IgD-negative memory B cell (primary cell): ENCODE results near the gene ASPDH. TPM values are rescaled to one million over a fixed set of nuclear protein-coding genes. Genes with fewer than 3 reads are reported as not detected.

Experiments used
- H3K27ac Mint-ChIP-seq, 3 donors: one replicate each; pipeline ENCODE4 v1.8.0; 2020 to 2022; ENCODE audit warnings: mild to moderate bottlenecking in 3 of 3, mixed read lengths in 3 of 3, moderate library complexity in 1 of 3
- H3K27me3 Mint-ChIP-seq: one replicate; pipeline ENCODE4 v1.8.0; 2021; ENCODE audit warnings: mixed read lengths
- H3K36me3 Mint-ChIP-seq: one replicate; pipeline ENCODE4 v1.8.0; 2020; ENCODE audit warnings: mild to moderate bottlenecking, mixed read lengths
- H3K4me1 Mint-ChIP-seq, 3 donors: one replicate each; pipeline ENCODE4 v1.8.0; 2020 to 2022; ENCODE audit warnings: mixed read lengths in 3 of 3, mild to moderate bottlenecking in 1 of 3
- H3K4me3 Mint-ChIP-seq, 4 donors: one replicate each; pipeline ENCODE4 v1.8.0; 2020 to 2022; ENCODE audit warnings: mild to moderate bottlenecking in 4 of 4, mixed read lengths in 4 of 4, moderate library complexity in 3 of 4
- H3K9me3 Mint-ChIP-seq, 3 donors: one replicate each; pipeline ENCODE4 v1.8.0; 2020 to 2021; ENCODE audit warnings: mixed read lengths in 3 of 3, mild to moderate bottlenecking in 1 of 3
- polyA plus RNA-seq: library from polyadenylated mRNA; unstranded; fragments of 300-500 nt; fragmentation: Illumina TruSeq; gene quantifications from one replicate; pipeline ENCODE4 v1.2.3, GENCODE V29; 2021

ASPDH gene
- polyA plus RNA-seq: not detected

DNA sequence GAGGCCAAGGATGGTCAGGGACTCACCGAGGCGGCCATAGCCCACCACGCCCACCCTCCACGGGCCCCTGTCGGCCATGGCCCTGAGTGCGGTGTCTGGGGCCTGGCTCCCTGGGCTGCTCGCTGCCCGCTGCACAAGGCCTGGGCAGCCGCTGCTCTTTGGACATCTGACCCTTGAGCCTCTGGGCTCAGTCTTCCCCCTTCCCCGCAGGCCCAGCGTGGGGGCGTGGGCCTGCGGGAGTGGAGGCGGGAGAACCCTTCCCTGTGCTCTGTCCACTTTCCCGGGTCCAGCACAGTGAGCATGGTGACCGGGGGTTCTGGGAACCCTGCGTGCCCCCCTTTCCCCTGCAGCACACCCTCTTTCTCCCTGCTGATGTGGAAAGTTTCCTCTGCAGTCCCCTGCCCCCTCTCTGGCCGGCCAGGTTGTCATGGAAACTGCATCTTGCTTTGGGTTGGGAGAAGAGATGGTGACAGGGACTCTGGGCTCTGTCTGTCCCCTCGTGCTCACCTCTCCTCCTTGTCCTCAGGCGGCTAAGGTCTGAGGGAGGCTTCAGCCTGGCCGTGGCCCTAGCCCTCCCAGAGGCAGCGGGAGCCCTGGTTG is at the start of gene ASPDH:
Gene ASPDH, minus strand, starts transcription at position 168 of the 600 bp plus-strand sequence. Its CDS starts 90 bp downstream, at position 78.
- peak within 1 kb of the TSS in 2 of 4 donors; percentile 32 to 51 for H3K4me3 Mint-ChIP-seq
- peak within 1 kb of the TSS; percentile 35 to 92 (median 56) for H3K27ac Mint-ChIP-seq
- H3K4me1 Mint-ChIP-seq: peaks cover 4 to 14% (median 7%) of the 10 kb centered on the region in 3 donors
- peaks cover 7% of the 10 kb centered on the region for H3K27me3 Mint-ChIP-seq
- H3K9me3 Mint-ChIP-seq: no peaks in the 10 kb centered on the region
- H3K36me3 Mint-ChIP-seq: no peaks in the 10 kb centered on the region

- H3K4me1 Mint-ChIP-seq: peaks cover 0 to 6% (median 0%) of the 10 kb centered on the region in 3 donors
- H3K27me3 Mint-ChIP-seq: peaks cover 45% of the 10 kb centered on the region
- H3K4me3 Mint-ChIP-seq: no peak overlapping the region
- no peak overlapping the region for H3K27ac Mint-ChIP-seq
- no peaks in the 10 kb centered on the region for H3K36me3 Mint-ChIP-seq
- H3K9me3 Mint-ChIP-seq: no peaks in the 10 kb centered on the region
These were observed 49.3 kb upstream of the ASPDH start for GRCh38 chr19:50562996-50563395.

GRCh38 chr19:50562329-50562728 is 48.6 kb upstream of the ASPDH start:
- Mint-ChIP-seq H3K27ac (no peak overlapping the region), H3K4me3 (no peak overlapping the region), H3K36me3 (no peaks in the 10 kb centered on the region), H3K27me3 (peaks cover 47% of the 10 kb centered on the region), H3K4me1 (peaks cover 0 to 6% (median 0%) of the 10 kb centered on the region in 3 donors), H3K9me3 (no peaks in the 10 kb centered on the region)

GRCh38 chr19:50559636-50560035 is 45.9 kb upstream of the ASPDH start:
- peaks cover 0 to 1% (median 0%) of the 10 kb centered on the region in 3 donors for H3K9me3 Mint-ChIP-seq
- H3K4me3 Mint-ChIP-seq: no peak overlapping the region
- H3K27me3 Mint-ChIP-seq: peaks cover 45% of the 10 kb centered on the region
- no peak overlapping the region for H3K27ac Mint-ChIP-seq
- no peaks in the 10 kb centered on the region for H3K36me3 Mint-ChIP-seq
- H3K4me1 Mint-ChIP-seq: peaks cover 0 to 4% (median 0%) of the 10 kb centered on the region in 3 donors

DNA sequence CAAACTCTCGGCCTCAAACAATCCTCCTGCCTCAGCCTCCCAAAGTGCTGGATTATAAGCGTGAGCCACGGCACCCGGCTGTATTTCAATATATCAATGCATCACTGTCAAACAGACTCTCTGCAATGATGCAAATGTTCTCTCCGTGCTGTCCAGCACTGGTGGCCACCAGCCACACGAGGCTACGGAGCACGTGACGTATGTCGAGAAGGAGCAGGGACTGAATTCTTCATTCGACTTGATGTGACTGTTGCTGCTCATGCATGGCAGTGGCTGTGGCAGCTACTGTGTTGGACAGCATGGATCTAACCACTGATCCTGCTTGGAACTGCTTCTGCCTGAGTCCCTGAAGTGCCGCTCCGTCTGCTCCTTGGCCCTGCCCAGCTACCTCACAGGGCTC is 44.7 kb upstream of the ASPDH start:
- peaks cover 42% of the 10 kb centered on the region for H3K27me3 Mint-ChIP-seq

GRCh38 chr19:50558039-50558438 is 44.3 kb upstream of the ASPDH start:
- Mint-ChIP-seq H3K36me3 (no peaks in the 10 kb centered on the region), H3K27me3 (peaks cover 46% of the 10 kb centered on the region), H3K4me3 (no peak overlapping the region), H3K27ac (no peak overlapping the region), H3K9me3 (peaks cover 0 to 5% (median 0%) of the 10 kb centered on the region in 3 donors), H3K4me1 (peaks cover 0 to 4% (median 0%) of the 10 kb centered on the region in 3 donors)

More for the DNA sequence above, 44.7 kb upstream of the ASPDH start:
- Mint-ChIP-seq H3K27ac (no peak overlapping the region), H3K36me3 (no peaks in the 10 kb centered on the region), H3K9me3 (peaks cover 0 to 3% (median 0%) of the 10 kb centered on the region in 3 donors), H3K4me1 (peaks cover 0 to 4% (median 0%) of the 10 kb centered on the region in 3 donors), H3K4me3 (peak overlapping the region in 1 of 4 donors; percentile 54)

DNA sequence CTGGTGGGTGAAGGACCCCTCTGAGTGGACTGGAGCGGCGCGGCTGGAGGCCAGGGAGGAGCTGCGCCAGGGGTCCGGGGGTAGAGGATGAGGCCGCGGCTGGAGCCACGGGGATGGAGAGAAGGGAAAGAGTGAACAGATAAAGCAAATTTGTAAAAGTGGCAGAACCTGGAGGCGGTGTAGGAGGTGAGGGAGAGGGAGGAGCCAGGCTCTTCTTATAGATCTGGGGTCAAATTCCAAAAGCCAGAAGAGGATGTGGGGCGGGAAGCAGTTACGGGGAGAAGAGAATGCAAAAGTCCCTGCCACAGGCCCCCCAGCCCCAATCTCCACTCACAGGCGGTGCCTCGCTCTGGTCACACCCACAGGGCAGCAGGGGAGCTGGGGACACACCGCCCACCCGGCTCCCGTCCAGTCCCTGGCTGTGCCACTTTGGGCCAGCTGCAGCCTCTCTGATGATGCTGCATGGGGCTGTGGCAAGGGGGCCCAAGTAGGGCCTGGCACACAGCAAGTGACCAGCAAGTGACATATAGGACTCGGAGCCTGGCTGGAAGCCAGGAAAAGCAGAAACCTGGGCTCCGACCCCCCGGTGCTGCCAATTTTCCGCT is 43.4 kb upstream of the ASPDH start:
- peaks cover 0 to 4% (median 0%) of the 10 kb centered on the region in 3 donors for H3K4me1 Mint-ChIP-seq
- no peak overlapping the region for H3K27ac Mint-ChIP-seq
- peaks cover 0 to 5% (median 0%) of the 10 kb centered on the region in 3 donors for H3K9me3 Mint-ChIP-seq
- H3K27me3 Mint-ChIP-seq: peaks cover 45% of the 10 kb centered on the region
- peak overlapping the region in 1 of 4 donors; percentile 75 for H3K4me3 Mint-ChIP-seq
- H3K36me3 Mint-ChIP-seq: no peaks in the 10 kb centered on the region

DNA sequence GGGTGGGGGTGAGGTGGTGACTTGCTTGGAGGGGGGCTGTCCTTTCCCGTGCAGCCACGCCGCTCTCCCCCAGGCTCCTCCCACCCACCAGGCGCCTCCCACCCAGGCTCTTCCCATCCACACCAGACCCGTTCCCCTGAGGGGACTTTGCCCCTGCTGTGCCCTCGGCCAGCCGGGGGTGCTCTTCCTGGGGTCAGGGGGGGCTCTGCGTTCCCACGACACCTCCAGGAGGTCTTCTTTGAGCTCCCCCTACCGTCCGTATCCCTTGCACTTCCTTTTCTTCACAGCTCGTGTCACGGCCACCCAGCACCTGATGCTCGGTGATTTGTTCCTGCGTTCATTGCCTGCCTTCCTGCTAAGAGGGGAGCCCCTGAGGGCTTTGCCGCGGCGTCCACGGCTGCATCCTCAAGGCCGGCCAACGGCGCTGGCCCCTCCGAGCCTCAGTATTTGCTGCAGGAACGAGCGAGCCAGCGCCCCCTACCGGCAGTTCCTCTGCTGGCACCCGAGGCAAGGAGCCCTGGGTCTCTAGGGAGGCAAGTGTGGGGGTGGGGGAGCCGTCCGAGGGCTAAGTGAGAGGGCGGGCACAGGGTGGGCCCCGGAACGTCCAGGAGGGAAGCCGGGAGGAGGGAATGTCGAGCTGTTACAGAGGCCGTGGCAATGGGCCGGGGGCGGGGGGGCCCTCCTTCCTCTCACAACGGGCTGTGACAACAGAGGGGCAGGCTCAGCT is 42.7 kb upstream of the ASPDH start:
- peaks cover 0 to 4% (median 0%) of the 10 kb centered on the region in 3 donors for H3K4me1 Mint-ChIP-seq
- peak overlapping the region; percentile 35 to 94 (median 82) for H3K4me3 Mint-ChIP-seq
- no peak overlapping the region for H3K27ac Mint-ChIP-seq
- peaks cover 0 to 5% (median 0%) of the 10 kb centered on the region in 3 donors for H3K9me3 Mint-ChIP-seq
- peaks cover 45% of the 10 kb centered on the region for H3K27me3 Mint-ChIP-seq
- H3K36me3 Mint-ChIP-seq: no peaks in the 10 kb centered on the region

DNA sequence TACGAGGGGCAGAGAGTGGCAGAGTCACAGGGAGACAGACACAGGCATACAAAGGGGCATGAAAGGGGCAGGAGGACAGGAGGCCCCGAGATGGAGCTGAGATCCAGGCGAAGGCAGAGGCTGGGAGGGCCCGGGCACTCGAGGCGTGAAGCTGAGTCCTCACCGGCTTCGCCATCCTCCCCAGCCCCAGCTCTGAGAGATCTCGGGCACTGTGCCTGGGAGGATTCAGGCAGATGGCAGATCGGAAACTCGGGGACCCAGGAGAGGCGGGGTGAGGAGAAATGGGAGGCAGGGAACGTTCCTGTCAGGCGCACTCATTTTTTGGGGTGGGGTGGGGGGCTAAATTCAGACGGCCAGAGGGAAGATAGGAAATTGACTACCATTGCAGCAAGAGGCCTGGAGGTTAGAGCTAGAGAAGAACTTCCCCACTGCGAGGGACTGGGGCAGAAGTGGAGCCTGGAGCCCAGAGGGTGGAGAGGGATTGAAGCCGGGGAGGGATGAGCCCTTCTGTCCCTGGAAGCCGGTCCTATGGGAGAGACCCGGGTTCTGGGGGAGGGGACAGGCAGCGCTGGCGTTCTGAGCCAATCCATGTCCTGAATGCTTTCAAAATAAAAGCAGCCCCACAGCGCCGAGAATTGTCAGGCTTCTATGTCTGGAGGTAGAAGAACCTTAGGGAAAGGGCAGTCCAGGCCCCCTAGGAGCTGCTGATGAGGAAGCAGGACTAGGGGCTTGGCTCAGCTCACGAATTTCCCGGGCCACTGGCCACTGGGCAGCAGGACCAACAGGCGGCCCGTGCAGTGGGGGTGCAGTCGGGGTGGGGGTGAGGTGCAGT is 42.0 kb upstream of the ASPDH start:
- Mint-ChIP-seq H3K27me3 (peaks cover 43% of the 10 kb centered on the region), H3K4me1 (peaks cover 0 to 4% (median 0%) of the 10 kb centered on the region in 3 donors), H3K4me3 (peak overlapping the region in 2 of 4 donors; percentile 79 to 94), H3K9me3 (peaks cover 0 to 5% (median 0%) of the 10 kb centered on the region in 3 donors), H3K27ac (no peak overlapping the region), H3K36me3 (no peaks in the 10 kb centered on the region)

- peaks cover 0 to 5% (median 0%) of the 10 kb centered on the region in 3 donors for H3K9me3 Mint-ChIP-seq
- peak overlapping the region in 2 of 4 donors; percentile 43 to 60 for H3K4me3 Mint-ChIP-seq
- no peak overlapping the region for H3K27ac Mint-ChIP-seq
- peaks cover 47% of the 10 kb centered on the region for H3K27me3 Mint-ChIP-seq
- H3K36me3 Mint-ChIP-seq: no peaks in the 10 kb centered on the region
- H3K4me1 Mint-ChIP-seq: peaks cover 0 to 4% (median 0%) of the 10 kb centered on the region in 3 donors
These were observed 41.3 kb upstream of the ASPDH start for GRCh38 chr19:50555033-50555432.

DNA sequence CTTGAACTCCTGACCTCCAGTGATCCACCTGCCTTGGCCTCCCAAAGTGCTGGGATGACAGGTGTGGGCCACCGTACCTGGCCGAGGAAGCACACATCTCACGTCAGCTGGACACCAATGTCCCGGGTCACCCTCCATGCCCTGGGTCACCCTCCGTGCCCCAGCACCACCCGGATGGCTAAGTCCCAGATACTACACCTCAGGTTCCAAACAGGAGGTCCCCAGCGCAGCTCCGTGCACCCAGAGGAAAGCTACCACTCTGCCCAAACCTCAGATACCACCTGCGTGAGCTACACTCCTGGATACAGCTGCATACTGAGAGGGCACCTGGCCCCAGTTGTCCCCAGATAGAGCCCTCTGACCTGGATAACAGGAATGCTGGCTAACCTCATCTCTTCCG is 40.5 kb upstream of the ASPDH start:
- H3K4me3 Mint-ChIP-seq: no peak overlapping the region
- H3K27me3 Mint-ChIP-seq: peaks cover 50% of the 10 kb centered on the region
- H3K9me3 Mint-ChIP-seq: peaks cover 0 to 5% (median 0%) of the 10 kb centered on the region in 3 donors
- H3K27ac Mint-ChIP-seq: peak overlapping the region in 1 of 3 donors; percentile 77
- no peaks in the 10 kb centered on the region for H3K36me3 Mint-ChIP-seq
- peaks cover 0 to 4% (median 0%) of the 10 kb centered on the region in 3 donors for H3K4me1 Mint-ChIP-seq

DNA sequence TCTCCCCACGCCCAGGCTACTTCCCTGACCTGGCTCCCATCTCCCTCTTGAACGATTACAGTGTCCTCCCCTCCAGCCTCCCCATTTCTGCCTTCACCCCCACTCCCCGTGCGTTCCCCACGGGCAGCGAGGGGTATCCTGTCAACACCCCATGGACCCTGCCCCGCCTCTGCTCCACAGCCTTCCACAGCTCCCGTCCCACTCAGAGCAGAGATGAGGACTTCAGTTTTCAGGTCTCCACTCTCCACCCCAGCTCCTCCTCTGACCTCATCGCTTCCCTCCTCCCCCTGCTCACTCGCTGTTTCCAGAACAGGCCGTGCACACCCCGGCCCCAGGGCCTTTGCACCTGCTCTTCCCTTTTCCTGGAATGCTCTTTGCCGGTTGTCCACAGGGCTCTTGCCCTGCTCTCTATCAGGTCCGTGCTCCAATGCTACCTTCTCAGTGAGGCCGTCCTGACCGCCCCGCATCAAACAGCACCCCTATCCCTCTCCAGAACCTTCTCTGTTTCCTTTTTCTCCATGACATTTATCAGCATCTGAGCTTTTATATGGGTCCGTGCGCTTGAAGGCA is 39.5 kb upstream of the ASPDH start:
- peaks cover 0 to 4% (median 0%) of the 10 kb centered on the region in 3 donors for H3K4me1 Mint-ChIP-seq
- peaks cover 0 to 5% (median 0%) of the 10 kb centered on the region in 3 donors for H3K9me3 Mint-ChIP-seq
- no peaks in the 10 kb centered on the region for H3K36me3 Mint-ChIP-seq
- H3K27ac Mint-ChIP-seq: no peak overlapping the region
- H3K4me3 Mint-ChIP-seq: peak overlapping the region in 1 of 4 donors; percentile 79
- peaks cover 46% of the 10 kb centered on the region for H3K27me3 Mint-ChIP-seq

DNA sequence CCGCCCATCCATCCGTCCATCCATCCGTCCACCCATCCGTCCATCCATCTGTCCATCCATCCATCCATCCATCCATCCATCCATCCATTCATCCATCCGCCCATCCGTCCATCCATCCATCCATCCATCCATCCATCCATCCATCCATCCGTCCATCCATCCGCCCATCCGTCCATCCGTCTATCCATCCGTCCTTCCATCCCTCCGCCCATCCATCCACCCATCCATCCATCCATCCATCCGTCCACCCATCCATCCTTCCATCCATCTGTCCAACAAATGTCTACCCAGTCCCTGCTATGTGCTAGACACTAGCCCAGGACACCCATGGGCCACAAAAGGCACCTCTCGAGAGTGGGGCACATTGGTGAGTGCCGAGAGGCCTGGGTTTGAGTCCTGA is 38.8 kb upstream of the ASPDH start:
- Mint-ChIP-seq H3K4me1 (peaks cover 0 to 4% (median 0%) of the 10 kb centered on the region in 3 donors), H3K27me3 (peaks cover 48% of the 10 kb centered on the region), H3K27ac (no peak overlapping the region), H3K4me3 (peak overlapping the region in 1 of 4 donors; percentile 19), H3K36me3 (no peaks in the 10 kb centered on the region), H3K9me3 (peaks cover 0 to 5% (median 0%) of the 10 kb centered on the region in 3 donors)

GRCh38 chr19:50551715-50552187 is 38.0 kb upstream of the ASPDH start:
- H3K27ac Mint-ChIP-seq: no peak overlapping the region
- H3K36me3 Mint-ChIP-seq: no peaks in the 10 kb centered on the region
- H3K4me1 Mint-ChIP-seq: peaks cover 0 to 4% (median 0%) of the 10 kb centered on the region in 3 donors
- peaks cover 49% of the 10 kb centered on the region for H3K27me3 Mint-ChIP-seq
- no peak overlapping the region for H3K4me3 Mint-ChIP-seq
- H3K9me3 Mint-ChIP-seq: peaks cover 0 to 5% (median 0%) of the 10 kb centered on the region in 3 donors
